ENCODE results near the gene UBAP1L.

DNA sequence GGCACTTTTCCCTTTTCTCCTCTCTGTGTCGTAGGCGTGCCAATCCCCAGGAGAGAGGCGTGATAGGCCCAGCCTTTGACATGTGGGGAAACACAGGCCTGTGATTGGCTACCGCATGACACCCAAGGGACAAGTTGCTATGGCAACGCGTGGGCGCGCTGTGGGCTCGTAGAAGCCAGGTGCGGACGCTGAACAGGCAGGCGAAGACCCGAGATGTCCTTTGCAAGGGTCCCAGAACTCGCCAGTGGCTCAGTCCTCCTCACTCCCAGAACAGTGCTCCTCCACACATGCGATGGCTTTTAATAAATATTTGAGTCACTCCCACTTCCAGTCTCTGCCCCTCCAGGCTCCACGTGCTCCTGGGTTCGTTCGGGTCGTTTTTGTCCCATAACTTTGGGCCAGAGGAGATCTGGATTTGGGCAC lies 65.6 kb downstream of the UBAP1L start:
- TF ChIP-seq, protein P1, sequence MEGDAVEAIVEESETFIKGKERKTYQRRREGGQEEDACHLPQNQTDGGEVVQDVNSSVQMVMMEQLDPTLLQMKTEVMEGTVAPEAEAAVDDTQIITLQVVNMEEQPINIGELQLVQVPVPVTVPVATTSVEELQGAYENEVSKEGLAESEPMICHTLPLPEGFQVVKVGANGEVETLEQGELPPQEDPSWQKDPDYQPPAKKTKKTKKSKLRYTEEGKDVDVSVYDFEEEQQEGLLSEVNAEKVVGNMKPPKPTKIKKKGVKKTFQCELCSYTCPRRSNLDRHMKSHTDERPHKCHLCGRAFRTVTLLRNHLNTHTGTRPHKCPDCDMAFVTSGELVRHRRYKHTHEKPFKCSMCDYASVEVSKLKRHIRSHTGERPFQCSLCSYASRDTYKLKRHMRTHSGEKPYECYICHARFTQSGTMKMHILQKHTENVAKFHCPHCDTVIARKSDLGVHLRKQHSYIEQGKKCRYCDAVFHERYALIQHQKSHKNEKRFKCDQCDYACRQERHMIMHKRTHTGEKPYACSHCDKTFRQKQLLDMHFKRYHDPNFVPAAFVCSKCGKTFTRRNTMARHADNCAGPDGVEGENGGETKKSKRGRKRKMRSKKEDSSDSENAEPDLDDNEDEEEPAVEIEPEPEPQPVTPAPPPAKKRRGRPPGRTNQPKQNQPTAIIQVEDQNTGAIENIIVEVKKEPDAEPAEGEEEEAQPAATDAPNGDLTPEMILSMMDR (conservative IDR thresholded peaks at IDR 0.05; ENCODE audit: low read length) = no peak
- TF ChIP-seq EZH2phosphoT487 (IDR thresholded peaks at IDR 0.05; ENCODE audit: borderline replicate concordance) = no peak
